Smooth muscle cell of the brain vasculature (primary cell): ENCODE data around the gene PROB1.
A peak's percentile ranks its signal among the peaks of the same experiment; 100 is the strongest.
"Not testable (repeated sequence)": the region's sequence is repeated elsewhere in the genome, so short reads cannot be mapped to it uniquely, and the experiment has no call there.

ENCODE experiments used
- DNase-seq: peaks from one replicate; pipeline ENCODE4 v3.0.0-alpha.2; 2012; ENCODE audit warnings: low read depth, low spot score

The PROB1 gene

GRCh38 chr5:139379626-139380449, 15.1 kb downstream of the PROB1 start:
- no peak for DNase-seq

DNA sequence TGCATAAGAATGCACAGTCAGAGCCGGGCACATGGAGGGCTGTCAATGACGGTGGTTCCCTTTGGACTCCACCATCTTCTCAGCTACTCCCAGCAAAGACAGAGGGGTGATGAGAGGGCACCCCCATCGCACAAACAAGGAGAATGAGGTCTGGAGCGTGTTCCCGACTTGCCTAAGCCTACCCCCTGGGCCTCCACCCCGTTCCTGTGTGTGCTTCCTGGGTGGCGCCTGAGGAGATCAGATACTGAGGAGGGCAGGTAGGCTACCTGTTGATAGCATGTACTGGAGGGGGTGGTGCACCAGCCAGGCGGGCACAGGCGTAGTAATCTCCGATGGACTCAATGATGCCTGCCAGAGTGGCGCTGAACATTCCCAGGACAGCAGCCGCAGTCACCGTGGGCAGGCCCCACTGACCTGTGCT, 16.0 kb downstream of the PROB1 start:
- DNase-seq, result no peak

DNA sequence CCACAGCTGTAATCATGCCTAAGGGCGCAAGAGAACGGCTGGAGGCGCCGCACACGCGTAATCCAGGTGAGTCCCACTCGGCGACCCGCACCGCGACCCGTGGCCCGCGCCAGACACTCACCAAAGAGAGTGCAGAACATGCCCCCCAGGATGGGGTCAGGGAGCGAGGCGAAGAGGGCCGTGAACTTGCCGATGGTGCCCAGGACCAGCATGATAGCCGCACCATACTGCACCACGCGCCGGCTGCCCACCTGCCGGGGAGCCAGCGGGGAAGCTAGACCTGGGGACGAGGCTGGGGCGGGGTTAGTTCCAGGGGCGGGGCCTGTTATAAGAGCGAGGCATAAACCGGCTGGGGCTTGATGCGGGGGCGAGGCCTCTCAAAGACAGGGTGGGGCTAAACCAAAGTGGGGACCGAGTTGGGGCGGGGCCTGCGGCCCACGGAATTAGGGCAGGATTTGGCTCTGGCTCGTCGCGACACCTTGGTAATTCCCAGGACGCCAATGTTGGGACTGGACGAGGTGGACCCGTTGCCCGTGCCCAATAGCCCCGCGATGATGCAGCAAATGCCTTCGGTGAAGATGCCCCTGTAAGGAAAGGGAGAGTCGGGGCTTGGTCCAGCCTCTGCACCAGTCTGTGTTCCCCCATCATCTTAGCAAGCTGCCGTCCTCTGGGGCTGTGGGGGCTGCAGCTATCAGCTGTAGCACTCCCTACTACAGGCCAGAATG, 16.6 kb downstream of the PROB1 start:
- DNase-seq, result no peak

DNA sequence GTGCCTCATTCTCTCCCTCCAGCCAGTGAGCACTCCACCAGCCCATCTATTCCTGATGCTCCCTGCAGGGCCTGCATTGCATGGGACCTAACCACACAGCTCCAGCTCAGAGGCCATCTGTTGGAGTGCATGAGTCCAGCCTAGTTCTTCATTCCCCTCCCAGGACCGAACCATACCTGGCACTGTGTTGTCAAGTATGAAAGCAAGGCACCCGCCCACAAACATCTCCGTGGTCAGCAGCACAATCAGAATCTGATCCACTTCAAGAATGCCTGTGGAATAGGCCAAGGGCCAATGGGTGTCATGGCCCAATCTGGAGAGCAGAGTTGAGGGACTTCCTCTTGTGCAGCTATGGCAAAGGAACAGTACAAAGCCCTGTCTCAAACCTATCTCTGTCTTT, 17.7 kb downstream of the PROB1 start:
- no peak for DNase-seq

GRCh38 chr5:139376364-139376763, 18.5 kb downstream of the PROB1 start:
- DNase-seq, result no peak

GRCh38 chr5:139374909-139375308, 20.0 kb downstream of the PROB1 start:
- DNase-seq, result no peak

- DNase-seq, result no peak
These were observed 23.1 kb downstream of the PROB1 start for GRCh38 chr5:139371482-139372435.

- peak; percentile 40 for DNase-seq
These were observed 25.7 kb downstream of the PROB1 start for GRCh38 chr5:139369181-139369580.

- no peak for DNase-seq
These were observed 26.3 kb downstream of the PROB1 start for GRCh38 chr5:139368613-139369012.

DNA sequence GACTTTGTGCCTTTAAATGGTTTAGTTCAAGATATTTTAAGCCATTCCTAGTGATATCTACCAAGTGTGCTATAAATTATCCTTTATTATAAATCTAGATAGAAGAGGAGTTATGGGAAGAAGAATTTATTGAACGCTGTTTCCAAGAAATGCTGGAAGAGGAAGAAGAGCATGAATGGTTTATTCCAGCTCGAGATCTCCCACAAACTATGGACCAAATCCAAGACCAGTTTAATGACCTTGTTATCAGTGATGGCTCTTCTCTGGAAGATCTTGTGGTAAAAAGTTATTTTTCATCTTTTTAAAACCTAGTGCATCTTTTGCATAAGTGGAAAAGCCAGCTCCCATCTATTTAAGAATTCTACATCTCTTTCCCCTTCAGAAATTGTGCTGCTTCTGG, 30.4 kb downstream of the PROB1 start:
- DNase-seq, result no peak

GRCh38 chr5:139363937-139364336, 31.0 kb downstream of the PROB1 start:
- no peak for DNase-seq

GRCh38 chr5:139361835-139362429, 33.0 kb downstream of the PROB1 start:
- no peak for DNase-seq

DNA sequence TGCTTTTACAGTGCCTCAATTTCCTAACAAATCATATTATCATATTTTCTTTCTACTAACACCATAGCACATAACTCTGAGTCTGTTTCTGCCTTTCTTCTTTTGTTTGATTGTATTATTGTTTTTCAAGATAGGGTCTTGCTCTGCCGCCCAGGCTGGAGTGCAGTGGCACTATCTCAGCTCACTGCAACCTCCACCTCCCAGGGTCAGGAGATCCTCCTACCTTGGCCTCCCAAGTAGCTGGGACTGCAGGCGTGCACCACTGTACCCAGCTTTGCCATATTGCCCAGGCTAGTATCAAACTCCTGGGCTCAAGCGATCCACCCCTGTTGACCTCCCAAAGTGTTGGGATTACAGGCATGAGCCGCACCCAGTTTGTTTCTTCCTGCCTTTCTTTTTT, 34.5 kb downstream of the PROB1 start:
- no peak for DNase-seq

DNA sequence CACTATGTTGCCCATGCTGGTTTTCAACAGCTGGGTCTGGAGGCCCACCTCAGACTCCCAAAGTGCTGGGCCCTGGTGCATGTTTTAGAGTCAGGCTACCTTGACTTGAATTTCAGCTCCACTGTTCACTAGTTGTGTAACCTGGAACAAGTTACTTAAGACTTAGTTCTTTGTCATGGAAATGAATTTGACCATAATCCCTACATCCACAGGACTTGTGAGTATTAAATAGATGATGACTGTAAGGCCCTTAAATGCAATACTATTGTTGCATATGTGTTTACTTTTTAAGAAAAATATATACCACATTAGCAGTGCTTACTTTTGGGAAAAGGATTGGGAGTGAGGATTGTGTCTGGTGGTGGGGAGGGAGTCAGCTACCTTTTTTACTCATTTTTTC, 36.8 kb downstream of the PROB1 start:
- DNase-seq, result no peak

- not testable (repeated sequence) for DNase-seq
These were observed 39.0 kb downstream of the PROB1 start for GRCh38 chr5:139355900-139356299.

DNA sequence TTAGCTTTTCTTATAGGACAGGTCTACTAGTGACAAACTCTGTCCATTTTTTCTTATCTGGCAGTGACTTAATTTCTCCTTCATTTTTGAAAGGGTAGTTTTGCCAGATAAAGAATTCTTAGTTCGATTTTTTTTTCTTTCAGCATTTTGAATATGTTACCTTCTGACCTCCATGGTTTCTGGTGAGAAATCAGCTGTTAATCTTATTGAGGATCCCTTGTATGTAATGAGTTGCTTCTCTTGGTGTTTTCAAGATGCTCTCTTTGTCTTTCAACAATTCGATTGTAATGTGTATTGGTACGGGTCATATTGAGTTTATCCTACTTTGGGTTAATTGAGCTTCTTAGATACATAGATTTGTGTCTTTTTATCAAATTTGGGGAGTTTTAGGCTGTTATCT, 40.7 kb downstream of the PROB1 start:
- no peak for DNase-seq

DNA sequence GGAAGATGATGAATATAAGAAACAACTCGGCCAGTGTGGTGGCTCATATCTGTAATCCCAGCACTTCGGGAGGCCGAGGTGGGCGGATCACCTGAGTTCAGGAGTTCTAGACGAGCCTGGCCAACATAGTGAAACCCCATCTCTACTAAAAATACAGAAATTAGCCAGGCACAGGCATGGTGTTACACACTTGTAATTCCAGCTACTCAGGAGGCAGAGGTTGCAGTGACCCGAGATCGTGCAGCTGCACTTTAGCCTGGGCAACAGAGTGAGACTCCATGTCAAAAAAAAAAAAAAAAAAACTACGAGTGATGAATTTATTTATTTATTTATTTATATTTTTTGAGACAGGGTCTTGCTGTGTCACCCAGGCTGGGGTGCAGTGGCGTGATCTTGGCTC, 47.0 kb downstream of the PROB1 start:
- not testable (repeated sequence) for DNase-seq

DNA sequence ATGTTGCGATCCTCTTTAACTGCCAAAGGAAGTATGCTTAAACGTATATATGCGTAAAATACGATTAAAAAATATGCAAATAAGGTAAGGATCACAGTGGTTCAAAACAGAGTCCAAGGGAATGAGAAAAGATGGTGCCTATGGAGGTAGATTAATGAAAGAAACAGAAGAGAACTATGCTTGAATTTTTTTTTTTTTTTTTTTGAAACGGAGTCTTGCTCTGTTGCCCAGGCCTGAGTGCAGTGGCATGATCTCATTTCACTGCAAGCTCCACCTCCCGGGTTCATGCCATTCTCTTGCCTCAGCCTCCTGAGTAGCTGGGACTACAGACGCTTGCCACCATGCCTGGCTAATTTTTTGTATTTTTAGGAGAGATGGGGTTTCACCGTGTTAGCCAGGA, 49.5 kb downstream of the PROB1 start:
- DNase-seq, result not testable (repeated sequence)

GRCh38 chr5:139344177-139344576, 50.7 kb downstream of the PROB1 start:
- DNase-seq, result no peak

DNA sequence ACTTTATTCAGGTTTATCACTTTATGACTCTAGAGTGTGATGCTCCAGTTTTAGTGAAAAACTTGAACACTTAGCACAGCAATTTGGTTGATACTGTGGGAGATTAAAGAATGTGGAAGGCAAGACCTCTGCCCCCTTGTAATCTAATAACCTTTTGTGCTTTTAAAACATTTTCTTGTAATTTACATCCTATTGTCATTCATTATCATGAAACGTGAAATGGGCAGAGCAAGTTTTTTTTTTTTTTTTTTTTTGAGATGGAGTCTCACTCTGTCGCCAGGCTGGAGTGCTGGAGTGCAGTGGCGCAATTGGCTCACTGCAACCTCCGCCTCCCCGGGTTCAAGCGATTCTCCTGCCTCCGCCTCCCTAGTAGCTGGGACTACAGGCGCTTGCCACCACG, 51.4 kb downstream of the PROB1 start:
- DNase-seq, result no peak

GRCh38 chr5:139342423-139342723, 52.5 kb downstream of the PROB1 start:
- no peak for DNase-seq
